HepG2 (cell line): ENCODE data around the gene CD300LB. TPM values are rescaled to one million over a fixed set of nuclear protein-coding genes. Genes with fewer than 3 reads are reported as not detected.

Experiments used
- ATAC-seq: fragments of 200-7000 bp; cut with Tn5 transposase; 3 replicates; pipeline ENCODE4 v1.9.1; 2020; ENCODE audit warnings: mild to moderate bottlenecking, moderate library complexity
- BruUV-seq: library from RNA; stranded (reverse); fragments of 400-500 nt; replicated peaks from 2 replicates; lab custom pipeline; 2021; lab: Mats Ljungman, UMichigan
- CTCF ChIA-PET: fragments of 300-600 bp; formaldehyde crosslinking; extraction: SDS; loops from one replicate; lab custom pipeline; 2021; ENCODE audit warnings: low total read pairs, inconsistent platforms, low intra/inter-chr PET ratio; lab: Yijun Ruan, JAX
- POLR2A ChIA-PET: fragments of 350-600 bp; sonication (Branson Sonifier 250); formaldehyde crosslinking; loops from one replicate; lab custom pipeline; 2020; ENCODE audit warnings: antibody characterized with exemption, inconsistent platforms; lab: Yijun Ruan, JAX
- DNase-seq: peaks from one replicate; pipeline ENCODE4 v3.0.0-alpha.2; 2015; ENCODE audit warnings: low spot score
- FAIRE-seq: peaks from 3 replicates; lab custom pipeline; 2011; peaks lifted over from hg19 to GRCh38; lab: Jason Lieb, UNC
- H2AFZ ChIP-seq: one replicate; pipeline ENCODE4 v1.6.1; 2011; ENCODE audit warnings: low read length, inconsistent platforms
- H3K27ac ChIP-seq: fragments of 300-600 bp; 3 replicates; pipeline ENCODE4 v1.8.0; 2011; ENCODE audit warnings: mixed run types, mild to moderate bottlenecking, mixed read lengths, low read length, inconsistent platforms; ENCODE audit not compliant: insufficient read depth; ENCODE audit errors: extremely low read length
- H3K27me3 ChIP-seq, 2 experiments: fragments of 200-600 bp in 1 of 2; 2 replicates in 1 of 2; 3 replicates in 1 of 2; pipeline versions ENCODE4 v1.6.0 to v1.8.0; 2011; ENCODE audit warnings: low read length in 2 of 2, mild to moderate bottlenecking in 2 of 2, moderate library complexity in 2 of 2, inconsistent platforms in 1 of 2; ENCODE audit not compliant: insufficient read depth in 2 of 2, control insufficient read depth in 1 of 2
- H3K36me3 ChIP-seq, 2 experiments: fragments of 200-600 bp in 1 of 2; replicated peaks in 1 of 2; 2 replicates in 1 of 2; 3 replicates in 1 of 2; pipeline versions ENCODE4 v1.5.1 to v1.8.0; 2011; ENCODE audit warnings: low read length in 2 of 2, inconsistent platforms in 1 of 2; ENCODE audit not compliant: insufficient read depth in 2 of 2, control insufficient read depth in 1 of 2
- H3K4me1 ChIP-seq: 2 replicates; pipeline ENCODE4 v1.5.1; 2012; ENCODE audit warnings: low read length, inconsistent platforms; ENCODE audit not compliant: insufficient read depth
- H3K4me2 ChIP-seq: 2 replicates; pipeline ENCODE4 v1.6.0; 2011; ENCODE audit warnings: low read depth, low read length, inconsistent platforms
- H3K4me3 ChIP-seq, 3 experiments: fragments of 200-600 bp in 1 of 3; sonication (generic), shearing (Covaris generic) in 1 of 3; replicated peaks in 1 of 3; 2 replicates each; pipeline ENCODE4 v1.5.1; 2011 to 2016; ENCODE audit warnings: low read length in 3 of 3, inconsistent platforms in 2 of 3, low read depth in 2 of 3, mild to moderate bottlenecking in 2 of 3, control low read depth in 1 of 3, mixed read lengths in 1 of 3; ENCODE audit not compliant: insufficient read depth in 1 of 3
- H3K79me2 ChIP-seq: one replicate; pipeline ENCODE4 v1.6.1; 2011; ENCODE audit warnings: low read length, inconsistent platforms; ENCODE audit not compliant: insufficient read depth
- H3K9ac ChIP-seq: 2 replicates; pipeline ENCODE4 v1.6.0; 2011; ENCODE audit warnings: mild to moderate bottlenecking, low read depth, low read length, inconsistent platforms; ENCODE audit not compliant: insufficient read depth
- H3K9me3 ChIP-seq: 2 replicates; pipeline ENCODE4 v1.5.1; 2012; ENCODE audit warnings: mild to moderate bottlenecking, low read length
- H4K20me1 ChIP-seq: 2 replicates; pipeline ENCODE4 v1.6.0; 2011; ENCODE audit warnings: inconsistent platforms, mild to moderate bottlenecking, low read length, moderate library complexity; ENCODE audit not compliant: insufficient read depth
- ATF4 ChIP-seq, 2 experiments: fragments of 450-650 bp in 1 of 2; sonication (generic) in 1 of 2; formaldehyde crosslinking; IDR thresholded peaks; 2 replicates each; pipeline versions ENCODE4 v1.5.0 to v1.8.0; 2020 to 2022; ENCODE audit warnings: mild to moderate bottlenecking in 1 of 2, missing genetic modification reagents in 1 of 2
- EP300 ChIP-seq, 3 experiments: sonication (generic) in 1 of 3; formaldehyde crosslinking in 1 of 3; IDR thresholded peaks; 2 replicates each; pipeline versions ENCODE4 v1.5.1 to v1.6.1; 2011 to 2020; ENCODE audit warnings: low read depth in 2 of 3, low read length in 2 of 3, borderline replicate concordance in 1 of 3, improper control_type of control experiment in 1 of 3, mild to moderate bottlenecking in 1 of 3, missing genetic modification reagents in 1 of 3, moderate library complexity in 1 of 3
- ETV6 ChIP-seq: sonication (generic); formaldehyde crosslinking; conservative IDR thresholded peaks from 2 replicates; pipeline ENCODE4 v1.4.0; 2020; ENCODE audit warnings: missing genetic modification reagents
- HOXA5 ChIP-seq: sonication (generic); formaldehyde crosslinking; IDR thresholded peaks from 2 replicates; pipeline ENCODE4 v1.4.0; 2020; ENCODE audit warnings: missing genetic modification reagents
- JUN ChIP-seq: sonication (generic); formaldehyde crosslinking; IDR thresholded peaks from 2 replicates; pipeline ENCODE4 v1.4.0; 2020; ENCODE audit warnings: mild to moderate bottlenecking, missing genetic modification reagents
- KLF13 ChIP-seq: sonication (generic); formaldehyde crosslinking; IDR thresholded peaks from 2 replicates; pipeline ENCODE4 v1.4.0; 2020; ENCODE audit warnings: mild to moderate bottlenecking, missing genetic modification reagents
- NKX3-1 ChIP-seq: sonication (generic); formaldehyde crosslinking; IDR thresholded peaks from 2 replicates; pipeline ENCODE4 v1.5.0; 2020; ENCODE audit warnings: missing genetic modification reagents
- NR2C2 ChIP-seq: sonication (generic); formaldehyde crosslinking; IDR thresholded peaks from 2 replicates; pipeline ENCODE4 v1.4.0; 2020; ENCODE audit warnings: missing genetic modification reagents, mild to moderate bottlenecking, moderate library complexity, borderline replicate concordance
- SMAD9 ChIP-seq: sonication (generic); formaldehyde crosslinking; IDR thresholded peaks from 2 replicates; pipeline ENCODE4 v1.5.1; 2020; ENCODE audit warnings: mild to moderate bottlenecking, missing genetic modification reagents
- SRSF9 ChIP-seq: fragments of 200-400 bp; formaldehyde crosslinking; IDR thresholded peaks from 2 replicates; pipeline ENCODE4 v1.6.1; 2018; ENCODE audit warnings: borderline replicate concordance, mild to moderate bottlenecking, low read depth, low read length; ENCODE audit not compliant: insufficient read depth, poor library complexity, severe bottlenecking
- ZBTB43 ChIP-seq: sonication (generic); formaldehyde crosslinking; conservative IDR thresholded peaks from 2 replicates; pipeline ENCODE4 v1.4.0; 2020; ENCODE audit warnings: missing genetic modification reagents
- ZNF10 ChIP-seq: sonication (generic); formaldehyde crosslinking; IDR thresholded peaks from 2 replicates; pipeline ENCODE4 v1.4.0; 2020; ENCODE audit warnings: mild to moderate bottlenecking, low read depth, missing genetic modification reagents, borderline replicate concordance
- ZNF12 ChIP-seq: sonication (generic); formaldehyde crosslinking; IDR thresholded peaks from 2 replicates; pipeline ENCODE4 v1.5.0; 2020; ENCODE audit warnings: missing genetic modification reagents
- ZNF138 ChIP-seq: sonication (generic); formaldehyde crosslinking; IDR thresholded peaks from 2 replicates; pipeline ENCODE4 v1.5.0; 2020; ENCODE audit warnings: mild to moderate bottlenecking, low read depth, missing genetic modification reagents
- ZNF367 ChIP-seq: sonication (generic); formaldehyde crosslinking; IDR thresholded peaks from 2 replicates; pipeline ENCODE4 v1.4.0; 2020; ENCODE audit warnings: missing genetic modification reagents, borderline replicate concordance
- ZNF451 ChIP-seq: sonication (generic); formaldehyde crosslinking; IDR thresholded peaks from 2 replicates; pipeline ENCODE4 v1.5.0; 2020; ENCODE audit warnings: mild to moderate bottlenecking, missing genetic modification reagents
- ZNF704 ChIP-seq: sonication (generic); formaldehyde crosslinking; IDR thresholded peaks from 2 replicates; pipeline ENCODE4 v1.8.1; 2023; ENCODE audit warnings: mild to moderate bottlenecking, inconsistent platforms, moderate library complexity, missing genetic modification reagents, borderline replicate concordance
- ZNF850 ChIP-seq: sonication (generic); formaldehyde crosslinking; conservative IDR thresholded peaks from 2 replicates; pipeline ENCODE4 v1.9.0; 2021; ENCODE audit warnings: mild to moderate bottlenecking, missing genetic modification reagents
- WGBS: methylation state at CpG from one replicate; pipeline ENCODE4 v1.1.6; 2017; ENCODE audit warnings: low lambda C conversion rate; 5-methylcytosine and 5-hydroxymethylcytosine counted together
- in situ Hi-C: cut with HindIII; loops from 2 replicates; pipeline ENCODE4 v1.10.0; 2017; ENCODE audit warnings: low pct_unique_long_range_greater_than_20kb; ENCODE audit not compliant: extremely low pct_ligation_motif_present
- intact Hi-C: fragments of 100-400 bp; cut with micrococcal nuclease; formaldehyde crosslinking; loops from one replicate; pipeline ENCODE4 v1.10.0; 2022; ENCODE audit not compliant: unreplicated experiment
- polyA plus RNA-seq, 8 experiments: library from polyadenylated mRNA; depleted of rRNA in 3 of 8; stranded (reverse) in 7 of 8; unstranded in 1 of 8; fragments of >200 nt; fragmentation: Illumina TruSeq in 4 of 8; extraction: Trizol in 4 of 8; gene quantifications; 2 replicates each; pipeline versions ENCODE4 v1.2.1 to v1.2.3, GENCODE V29; 2011 to 2016; ENCODE audit warnings: low read depth in 4 of 8, missing spikeins in 1 of 8, mixed read lengths in 1 of 8; ENCODE audit not compliant: insufficient read depth in 1 of 8
- total RNA-seq, 5 experiments: library from RNA; depleted of rRNA; stranded (reverse); fragments of >200 nt; fragmentation: Illumina TruSeq; extraction: Trizol; gene quantifications; 2 replicates each; pipeline ENCODE4 v1.2.3, GENCODE V29; 2016; ENCODE audit warnings: low read depth in 1 of 5

The CD300LB gene
- total and polyA plus RNA-seq, 2 of the 13 experiments (the other 11 are each of a cell fraction or from before 2014, with no cell fraction given) = not detected

- in situ Hi-C loops = no loop called here
- no peak overlapping the region for H3K4me3 ChIP-seq
Measured at GRCh38 chr17:74529243-74529642, 2.0 kb downstream of the CD300LB start.

More at GRCh38 chr17:74529243-74529642, 2.0 kb downstream of the CD300LB start:
- no TSS peak for BruUV-seq
- POLR2A ChIA-PET = no interaction called here
- Histone ChIP-seq H3K27ac (no peak overlapping the region), H3K9ac (no peak overlapping the region), H3K27me3 (peaks cover 5 to 79% of the 10 kb centered on the region in 2 experiments; a peak in 4 of 5 replicates)
- intact Hi-C loops = no loop called here
- TF ChIP-seq ETV6 (CRISPR knock-in tag) (no peak), ZBTB43 (CRISPR knock-in tag) (no peak), ZNF451 (CRISPR knock-in tag) (no peak), JUN (CRISPR knock-in tag) (no peak), NKX3-1 (CRISPR knock-in tag) (no peak), ZNF10 (no peak), ZNF850 (CRISPR knock-in tag) (no peak), HOXA5 (CRISPR knock-in tag) (no peak), ZNF138 (CRISPR knock-in tag) (no peak), ZNF704 (no peak), ZNF367 (no peak), SMAD9 (CRISPR knock-in tag) (no peak), NR2C2 (CRISPR knock-in tag) (no peak), KLF13 (CRISPR knock-in tag) (no peak), EP300 (IDR thresholded peaks at IDR 0.05; ENCODE audit: low read depth in 2 of 2, low read length in 2 of 2) (no peak), EP300 (CRISPR knock-in tag; IDR thresholded peaks at IDR 0.05; ENCODE audit: borderline replicate concordance) (no peak), ATF4 (CRISPR knock-in tag; IDR thresholded peaks at IDR 0.05) (no peak), SRSF9 (no peak), ZNF12 (CRISPR knock-in tag) (no peak)
- TF ChIP-seq, all 625 proteins: peak for 0
- H3K9me3 ChIP-seq = no peaks in the 10 kb centered on the region
- no peaks in the 10 kb centered on the region for H4K20me1 ChIP-seq
- 0% methylated on average over 5 of the region's 5 CpGs for WGBS
- H3K4me1 ChIP-seq = no peaks in the 10 kb centered on the region
- H3K36me3 ChIP-seq = no peaks in the 10 kb centered on the region
- CTCF ChIA-PET = no interaction called here
- no peak overlapping the region for H3K4me2 ChIP-seq
- FAIRE-seq (no peak), DNase-seq (no peak), ATAC-seq (no peak)
- no peak overlapping the region for H2AFZ ChIP-seq
- no peaks in the 10 kb centered on the region for H3K79me2 ChIP-seq
